Tibial nerve (tissue), 4 donors: ENCODE data around the gene MAGI1.

Experiments
- EP300 ChIP-seq, 2 donors: sonication (generic); formaldehyde crosslinking; IDR thresholded peaks; one replicate each; pipeline ENCODE4 v1.6.1; 2017; ENCODE audit warnings: antibody characterized with exemption in 2 of 2, mild to moderate bottlenecking in 1 of 2
- TF ChIP-seq, protein P1 (sequence below), 5 experiments: fragments of 200-600 bp in 3 of 5; fragments of 450-650 bp in 2 of 5; sonication (generic) in 3 of 5; IDR thresholded peaks; one replicate each; pipeline ENCODE4 v1.5.1; 2016 to 2019; ENCODE audit warnings: antibody characterized with exemption in 5 of 5, mild to moderate bottlenecking in 3 of 5, moderate library complexity in 2 of 5

DNA sequence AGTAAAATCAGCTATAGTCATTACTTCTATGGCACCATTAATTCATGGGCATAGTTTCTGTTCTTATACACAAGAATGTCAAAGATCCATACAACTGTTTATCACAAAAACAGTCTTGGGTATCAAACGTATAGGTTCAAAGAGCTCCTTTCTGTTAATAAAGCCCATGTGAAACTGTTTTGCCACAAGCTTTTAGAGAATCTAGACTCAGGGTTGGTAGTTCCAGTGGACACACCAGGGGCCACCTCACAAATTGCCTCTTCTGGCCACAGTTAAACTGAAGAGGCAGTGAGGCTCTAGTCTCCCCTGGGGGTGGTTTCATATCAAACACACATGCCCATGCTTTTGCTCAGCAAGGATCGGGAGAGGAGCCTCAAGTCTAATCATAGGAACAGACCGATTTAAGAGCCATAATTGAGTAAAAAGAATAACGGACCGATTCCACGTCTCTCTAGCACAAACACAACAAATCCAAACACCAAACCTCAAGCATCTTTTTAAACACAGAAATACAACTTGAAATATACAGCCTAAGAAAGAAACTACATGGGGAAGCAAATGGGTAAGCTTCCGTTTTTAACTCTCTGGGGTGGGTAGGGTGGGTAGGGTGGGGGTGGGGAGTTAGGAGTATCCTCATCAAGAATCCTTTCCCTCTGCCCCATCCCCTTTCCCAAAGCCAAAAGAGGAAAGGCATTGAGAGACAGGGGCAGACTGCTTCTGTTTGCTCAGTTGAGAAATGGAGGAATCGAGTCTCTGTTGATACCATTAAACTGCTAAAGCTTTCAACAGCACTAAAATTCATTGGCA lies 443.3 kb downstream of the MAGI1 start:
- TF ChIP-seq, protein P1, sequence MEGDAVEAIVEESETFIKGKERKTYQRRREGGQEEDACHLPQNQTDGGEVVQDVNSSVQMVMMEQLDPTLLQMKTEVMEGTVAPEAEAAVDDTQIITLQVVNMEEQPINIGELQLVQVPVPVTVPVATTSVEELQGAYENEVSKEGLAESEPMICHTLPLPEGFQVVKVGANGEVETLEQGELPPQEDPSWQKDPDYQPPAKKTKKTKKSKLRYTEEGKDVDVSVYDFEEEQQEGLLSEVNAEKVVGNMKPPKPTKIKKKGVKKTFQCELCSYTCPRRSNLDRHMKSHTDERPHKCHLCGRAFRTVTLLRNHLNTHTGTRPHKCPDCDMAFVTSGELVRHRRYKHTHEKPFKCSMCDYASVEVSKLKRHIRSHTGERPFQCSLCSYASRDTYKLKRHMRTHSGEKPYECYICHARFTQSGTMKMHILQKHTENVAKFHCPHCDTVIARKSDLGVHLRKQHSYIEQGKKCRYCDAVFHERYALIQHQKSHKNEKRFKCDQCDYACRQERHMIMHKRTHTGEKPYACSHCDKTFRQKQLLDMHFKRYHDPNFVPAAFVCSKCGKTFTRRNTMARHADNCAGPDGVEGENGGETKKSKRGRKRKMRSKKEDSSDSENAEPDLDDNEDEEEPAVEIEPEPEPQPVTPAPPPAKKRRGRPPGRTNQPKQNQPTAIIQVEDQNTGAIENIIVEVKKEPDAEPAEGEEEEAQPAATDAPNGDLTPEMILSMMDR (IDR thresholded peaks at IDR 0.05), result no peak
- TF ChIP-seq EP300 (IDR thresholded peaks at IDR 0.05), result no peak
